ENCODE measurements around the gene BICRAL.

- TF ChIP-seq CTCF (IDR thresholded peaks at IDR 0.05) = no peak
- TF ChIP-seq POLR2A (IDR thresholded peaks at IDR 0.05) = no peak
Observed at GRCh38 chr6:42846505-42846904, 64.7 kb downstream of the BICRAL start.

All from vagina (tissue), 2 donors.